ENCODE results near the gene CDON. TPM values are rescaled to one million over a fixed set of nuclear protein-coding genes. Genes with fewer than 3 reads are reported as not detected.

The CDON gene
- total and polyA plus RNA-seq, 2 donors (not counting 1 experiment from before 2014, with no cell fraction given): 0.01 TPM; not detected in 1

DNA sequence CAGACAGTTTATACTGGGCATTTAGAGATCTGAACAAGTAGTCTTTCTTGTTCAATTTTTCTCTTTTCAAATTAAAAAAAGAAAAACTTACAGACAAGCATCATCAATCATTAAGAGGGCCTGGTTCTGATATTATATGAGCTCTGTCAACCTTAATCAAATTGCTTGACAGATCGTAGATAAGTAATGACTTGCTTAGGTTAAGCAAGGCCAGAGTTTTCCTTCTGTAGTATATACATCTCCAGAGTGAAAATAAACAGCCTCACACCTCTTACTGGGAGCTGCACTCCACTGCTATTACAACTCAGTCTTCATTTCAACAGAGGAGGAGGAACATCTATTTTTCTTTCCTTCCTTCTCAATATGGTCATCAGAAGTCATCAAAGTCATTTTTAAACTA is 13.5 kb downstream of the CDON start:
- intact Hi-C loops (cut with micrococcal nuclease): no loop called here
- ChIA-PET CTCF (no interaction called here), POLR2A (no interaction called here)
- no peak overlapping the region for H3K4me2 ChIP-seq (replicated peaks; ENCODE audit: low read depth, low read length, poor library complexity, severe bottlenecking)
- no peak overlapping the region for H3K9ac ChIP-seq (ENCODE audit: low read length)
- no peaks in the 10 kb centered on the region for H3K79me2 ChIP-seq (ENCODE audit: control insufficient read depth, insufficient read depth, low read length)
- Mint-ChIP-seq H3K27me3 (peaks cover 19% of the 10 kb centered on the region), H3K9me3 (ENCODE audit: insufficient read depth) (no peaks in the 10 kb centered on the region), H3K4me1 (no peaks in the 10 kb centered on the region), H3K4me3 (no peak overlapping the region), H3K27ac (no peak overlapping the region)
- no peak for ATAC-seq (ENCODE audit: low read depth)
- WGBS (ENCODE audit: insufficient coverage): no CpG with 5 or more reads among the region's 1 CpG
- no peaks in the 10 kb centered on the region for H3K36me3 ChIP-seq (replicated peaks in 1 of 2; ENCODE audit: control extremely low read depth in 1 of 2, control insufficient read depth in 1 of 2, extremely low read depth in 1 of 2, insufficient read depth in 2 of 2, low read length in 1 of 2)
- H3K4me3 ChIP-seq (ENCODE audit: control extremely low read depth in 1 of 5, extremely low read depth in 1 of 5, insufficient read depth in 1 of 5, low read depth in 2 of 5, low read length in 4 of 5): no peak overlapping the region
- H3K4me1 ChIP-seq (ENCODE audit: control insufficient read depth in 2 of 2, insufficient read depth in 2 of 2, low read length in 2 of 2): no peaks in the 10 kb centered on the region
- no peak overlapping the region for H2AFZ ChIP-seq (ENCODE audit: insufficient read depth, low read depth, low read length, poor library complexity, severe bottlenecking)
- DNase-seq: no peak
- H3K27me3 ChIP-seq (replicated peaks in 1 of 4; ENCODE audit: control extremely low read depth in 1 of 4, control insufficient read depth in 3 of 4, insufficient read depth in 4 of 4, low read length in 3 of 4): no peaks in the 10 kb centered on the region
- no peaks in the 10 kb centered on the region for H3K9me3 ChIP-seq (ENCODE audit: control extremely low read depth in 1 of 3, control insufficient read depth in 2 of 3, insufficient read depth in 1 of 3, low read length in 2 of 3)
- no peaks in the 10 kb centered on the region for H4K20me1 ChIP-seq (ENCODE audit: control insufficient read depth, insufficient read depth, low read length, poor library complexity, severe bottlenecking)
- H3K27ac ChIP-seq (ENCODE audit: low read length in 2 of 2): no peak overlapping the region
- TF ChIP-seq EZH2 (IDR thresholded peaks at IDR 0.05; ENCODE audit: borderline replicate concordance, insufficient read depth, low read depth, low read length, poor library complexity, severe bottlenecking): no peak
- TF ChIP-seq, protein P1, sequence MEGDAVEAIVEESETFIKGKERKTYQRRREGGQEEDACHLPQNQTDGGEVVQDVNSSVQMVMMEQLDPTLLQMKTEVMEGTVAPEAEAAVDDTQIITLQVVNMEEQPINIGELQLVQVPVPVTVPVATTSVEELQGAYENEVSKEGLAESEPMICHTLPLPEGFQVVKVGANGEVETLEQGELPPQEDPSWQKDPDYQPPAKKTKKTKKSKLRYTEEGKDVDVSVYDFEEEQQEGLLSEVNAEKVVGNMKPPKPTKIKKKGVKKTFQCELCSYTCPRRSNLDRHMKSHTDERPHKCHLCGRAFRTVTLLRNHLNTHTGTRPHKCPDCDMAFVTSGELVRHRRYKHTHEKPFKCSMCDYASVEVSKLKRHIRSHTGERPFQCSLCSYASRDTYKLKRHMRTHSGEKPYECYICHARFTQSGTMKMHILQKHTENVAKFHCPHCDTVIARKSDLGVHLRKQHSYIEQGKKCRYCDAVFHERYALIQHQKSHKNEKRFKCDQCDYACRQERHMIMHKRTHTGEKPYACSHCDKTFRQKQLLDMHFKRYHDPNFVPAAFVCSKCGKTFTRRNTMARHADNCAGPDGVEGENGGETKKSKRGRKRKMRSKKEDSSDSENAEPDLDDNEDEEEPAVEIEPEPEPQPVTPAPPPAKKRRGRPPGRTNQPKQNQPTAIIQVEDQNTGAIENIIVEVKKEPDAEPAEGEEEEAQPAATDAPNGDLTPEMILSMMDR (IDR thresholded peaks at IDR 0.05): no peak

DNA sequence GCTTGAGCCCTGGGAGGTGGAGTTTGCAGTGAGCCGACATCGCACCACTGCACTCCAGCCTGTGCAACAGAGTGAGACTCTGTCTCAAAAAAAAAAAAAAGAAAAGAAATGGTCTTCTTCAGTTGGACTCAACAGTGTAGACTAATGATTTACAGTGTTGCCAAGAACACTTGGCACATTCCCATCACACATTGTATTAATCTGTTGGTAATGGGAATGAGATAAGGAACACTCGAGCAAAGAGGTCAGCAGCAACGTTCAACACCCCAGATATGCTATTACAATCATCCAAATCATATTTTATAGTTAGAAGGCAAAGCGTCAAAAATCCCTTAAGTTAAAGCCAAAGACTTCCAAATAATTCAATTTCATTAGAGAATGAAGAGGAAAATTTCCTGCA is 14.5 kb downstream of the CDON start:
- no peak overlapping the region for H3K4me3 Mint-ChIP-seq
- ChIA-PET POLR2A (no interaction called here), CTCF (no interaction called here)
- H3K36me3 ChIP-seq (replicated peaks in 1 of 2; ENCODE audit: control extremely low read depth in 1 of 2, control insufficient read depth in 1 of 2, extremely low read depth in 1 of 2, insufficient read depth in 2 of 2, low read length in 1 of 2): no peaks in the 10 kb centered on the region
- no peaks in the 10 kb centered on the region for H3K9me3 Mint-ChIP-seq (ENCODE audit: insufficient read depth)
- H3K27me3 Mint-ChIP-seq: peaks cover 19% of the 10 kb centered on the region
- no peak overlapping the region for H3K9ac ChIP-seq (ENCODE audit: low read length)
- DNase-seq (no peak), ATAC-seq (ENCODE audit: low read depth) (no peak)
- no peak overlapping the region for H3K4me3 ChIP-seq (ENCODE audit: control extremely low read depth in 1 of 5, extremely low read depth in 1 of 5, insufficient read depth in 1 of 5, low read depth in 2 of 5, low read length in 4 of 5)
- no peak overlapping the region for H2AFZ ChIP-seq (ENCODE audit: insufficient read depth, low read depth, low read length, poor library complexity, severe bottlenecking)
- no peak overlapping the region for H3K4me2 ChIP-seq (replicated peaks; ENCODE audit: low read depth, low read length, poor library complexity, severe bottlenecking)
- no peaks in the 10 kb centered on the region for H4K20me1 ChIP-seq (ENCODE audit: control insufficient read depth, insufficient read depth, low read length, poor library complexity, severe bottlenecking)
- no peaks in the 10 kb centered on the region for H3K79me2 ChIP-seq (ENCODE audit: control insufficient read depth, insufficient read depth, low read length)
- no peak overlapping the region for H3K27ac Mint-ChIP-seq
- no peaks in the 10 kb centered on the region for H3K27me3 ChIP-seq (replicated peaks in 1 of 4; ENCODE audit: control extremely low read depth in 1 of 4, control insufficient read depth in 3 of 4, insufficient read depth in 4 of 4, low read length in 3 of 4)
- no peaks in the 10 kb centered on the region for H3K4me1 Mint-ChIP-seq
- TF ChIP-seq, protein P1 (IDR thresholded peaks at IDR 0.05): no peak
- TF ChIP-seq EZH2 (IDR thresholded peaks at IDR 0.05; ENCODE audit: borderline replicate concordance, insufficient read depth, low read depth, low read length, poor library complexity, severe bottlenecking): no peak
- WGBS (ENCODE audit: insufficient coverage): 100% methylated on average over 2 of the region's 5 CpGs
- H3K9me3 ChIP-seq (ENCODE audit: control extremely low read depth in 1 of 3, control insufficient read depth in 2 of 3, insufficient read depth in 1 of 3, low read length in 2 of 3): no peaks in the 10 kb centered on the region
- intact Hi-C loops (cut with micrococcal nuclease): no loop called here
- H3K27ac ChIP-seq (ENCODE audit: low read length in 2 of 2): no peak overlapping the region
- no peaks in the 10 kb centered on the region for H3K4me1 ChIP-seq (ENCODE audit: control insufficient read depth in 2 of 2, insufficient read depth in 2 of 2, low read length in 2 of 2)
